IMR-90 (cell line): ENCODE data around the gene ZACN. TPM values are rescaled to one million over a fixed set of nuclear protein-coding genes. Genes with fewer than 3 reads are reported as not detected.

Experiments
- ATAC-seq: fragments of 200-7000 bp; cut with Tn5 transposase; 2 replicates; pipeline ENCODE4 v1.9.1; 2020; ENCODE audit warnings: low read depth, mild to moderate bottlenecking, moderate library complexity
- BruUV-seq: library from RNA; stranded (reverse); fragments of 400-500 nt; replicated peaks from 2 replicates; lab custom pipeline; 2021; lab: Mats Ljungman, UMichigan
- CTCF ChIA-PET: fragments of 300-600 bp; formaldehyde crosslinking; extraction: SDS; loops from one replicate; lab custom pipeline; 2021; ENCODE audit warnings: antibody characterized with exemption; lab: Yijun Ruan, JAX
- POLR2A ChIA-PET: fragments of 300-600 bp; sonication (Branson Sonifier 250); formaldehyde crosslinking; loops from one replicate; lab custom pipeline; 2022; ENCODE audit warnings: antibody characterized with exemption; ENCODE audit not compliant: unreplicated experiment; lab: Charles Lee
- DNase-seq: peaks from one replicate; pipeline ENCODE4 v3.0.0; 2013
- H2AFZ ChIP-seq: replicated peaks from 2 replicates; pipeline ENCODE3; 2013; ENCODE audit warnings: low read length, mild to moderate bottlenecking; ENCODE audit not compliant: poor library complexity
- H2AK5ac ChIP-seq: 2 replicates; pipeline ENCODE4 v1.6.1; 2013; ENCODE audit warnings: low read depth, low read length, inconsistent platforms
- H2AK9ac ChIP-seq: replicated peaks from 2 replicates; pipeline ENCODE3; 2013; ENCODE audit warnings: mild to moderate bottlenecking, low read depth, low read length, moderate library complexity; ENCODE audit not compliant: poor library complexity
- H2BK120ac ChIP-seq: 2 replicates; pipeline ENCODE4 v1.6.1; 2013; ENCODE audit warnings: low read depth, low read length, inconsistent platforms
- H2BK15ac ChIP-seq: 3 replicates; pipeline ENCODE4 v1.6.1; 2013; ENCODE audit warnings: low read depth, low read length, inconsistent platforms
- H2BK20ac ChIP-seq: 2 replicates; pipeline ENCODE4 v1.6.1; 2013; ENCODE audit warnings: low read depth, mild to moderate bottlenecking, inconsistent platforms, low read length, moderate library complexity
- H2BK5ac ChIP-seq: 2 replicates; pipeline ENCODE4 v1.6.1; 2013; ENCODE audit warnings: mild to moderate bottlenecking, low read depth, low read length, inconsistent platforms; ENCODE audit not compliant: poor library complexity, severe bottlenecking
- H3K14ac ChIP-seq: replicated peaks from 2 replicates; pipeline ENCODE4 v1.6.1; 2013; ENCODE audit warnings: low read depth, low read length, inconsistent platforms
- H3K18ac ChIP-seq: 2 replicates; pipeline ENCODE4 v1.6.1; 2013; ENCODE audit warnings: low read depth, low read length, control low read depth
- H3K23ac ChIP-seq: 2 replicates; pipeline ENCODE4 v1.6.1; 2013; ENCODE audit warnings: low read depth, low read length, inconsistent platforms
- H3K27ac ChIP-seq: 2 replicates; pipeline ENCODE4 v1.5.1; 2013; ENCODE audit warnings: mild to moderate bottlenecking, control low read depth, low read length; ENCODE audit not compliant: insufficient read depth
- H3K27me3 ChIP-seq: 2 replicates; pipeline ENCODE4 v1.6.1; 2013; ENCODE audit warnings: low read length; ENCODE audit not compliant: control insufficient read depth, insufficient read depth
- H3K36me3 ChIP-seq: 2 replicates; pipeline ENCODE4 v1.6.1; 2013; ENCODE audit warnings: low read length, mixed read lengths; ENCODE audit not compliant: control insufficient read depth, insufficient read depth
- H3K4ac ChIP-seq: 2 replicates; pipeline ENCODE4 v1.6.1; 2013; ENCODE audit warnings: low read depth, low read length, inconsistent platforms
- H3K4me1 ChIP-seq: 2 replicates; pipeline ENCODE4 v1.6.1; 2013; ENCODE audit warnings: low read length, mixed read lengths; ENCODE audit not compliant: control insufficient read depth, insufficient read depth
- H3K4me2 ChIP-seq: 2 replicates; pipeline ENCODE4 v1.6.1; 2013; ENCODE audit warnings: low read depth, mild to moderate bottlenecking, control low read depth, low read length, moderate library complexity
- H3K4me3 ChIP-seq: 2 replicates; pipeline ENCODE4 v1.5.1; 2013; ENCODE audit warnings: low read depth, mild to moderate bottlenecking, control low read depth, low read length, moderate library complexity; ENCODE audit not compliant: insufficient read depth
- H3K56ac ChIP-seq: 2 replicates; pipeline ENCODE4 v1.6.1; 2013; ENCODE audit warnings: low read length, inconsistent platforms; ENCODE audit not compliant: insufficient read depth; ENCODE audit errors: extremely low read depth
- H3K79me1 ChIP-seq, 2 experiments: 2 replicates each; pipeline ENCODE4 v1.6.1; 2013; ENCODE audit warnings: low read length in 2 of 2, inconsistent platforms in 1 of 2, low read depth in 1 of 2
- H3K9ac ChIP-seq: 2 replicates; pipeline ENCODE4 v1.6.1; 2013; ENCODE audit warnings: low read depth, low read length, control low read depth
- H3K9me1 ChIP-seq: 2 replicates; pipeline ENCODE4 v1.6.1; 2013; ENCODE audit warnings: low read length, inconsistent platforms; ENCODE audit not compliant: insufficient read depth
- H3K9me3 ChIP-seq: 2 replicates; pipeline ENCODE4 v1.6.1; 2013; ENCODE audit warnings: low read length; ENCODE audit not compliant: control insufficient read depth, insufficient read depth
- H4K20me1 ChIP-seq: 2 replicates; pipeline ENCODE4 v1.6.1; 2013; ENCODE audit warnings: low read length, inconsistent platforms; ENCODE audit not compliant: insufficient read depth
- H4K5ac ChIP-seq: 2 replicates; pipeline ENCODE4 v1.6.1; 2013; ENCODE audit warnings: mild to moderate bottlenecking, low read depth, low read length, control low read depth
- H4K8ac ChIP-seq, 2 experiments: 2 replicates each; pipeline ENCODE4 v1.6.1; 2013; ENCODE audit warnings: low read depth in 2 of 2, low read length in 2 of 2, control low read depth in 1 of 2, inconsistent platforms in 1 of 2
- H4K91ac ChIP-seq: 2 replicates; pipeline ENCODE4 v1.6.1; 2013; ENCODE audit warnings: low read depth, low read length, inconsistent platforms; ENCODE audit not compliant: insufficient read depth
- CEBPB ChIP-seq: IDR thresholded peaks from 2 replicates; pipeline ENCODE4 v1.6.1; 2012; ENCODE audit warnings: low read depth, low read length, improper control_type of control experiment
- CHD1 ChIP-seq: IDR thresholded peaks from 2 replicates; pipeline ENCODE4 v1.6.1; 2012; ENCODE audit warnings: low read depth, low read length, improper control_type of control experiment
- FOS ChIP-seq: fragments of 150-350 bp; IDR thresholded peaks from 2 replicates; pipeline ENCODE4 v1.6.1; 2016; ENCODE audit warnings: low read depth, low read length
- MAFK ChIP-seq: IDR thresholded peaks from 2 replicates; pipeline ENCODE4 v1.6.1; 2012; ENCODE audit warnings: low read depth, low read length, improper control_type of control experiment
- MAZ ChIP-seq: IDR thresholded peaks from 2 replicates; pipeline ENCODE4 v1.6.1; 2012; ENCODE audit warnings: low read depth, mild to moderate bottlenecking, low read length, improper control_type of control experiment, moderate library complexity, borderline replicate concordance
- MXI1 ChIP-seq: IDR thresholded peaks from 2 replicates; pipeline ENCODE4 v1.6.1; 2012; ENCODE audit warnings: low read depth, mild to moderate bottlenecking, low read length, moderate library complexity, borderline replicate concordance
- NFE2L2 ChIP-seq: fragments of 150-350 bp; IDR thresholded peaks from 2 replicates; pipeline ENCODE4 v1.6.1; 2016; ENCODE audit warnings: low read depth, mild to moderate bottlenecking, low read length
- RAD21 ChIP-seq: IDR thresholded peaks from 2 replicates; pipeline ENCODE4 v1.6.1; 2012; ENCODE audit warnings: low read length, improper control_type of control experiment
- RCOR1 ChIP-seq: IDR thresholded peaks from 2 replicates; pipeline ENCODE4 v1.6.1; 2012; ENCODE audit warnings: mild to moderate bottlenecking, low read length, improper control_type of control experiment; ENCODE audit not compliant: insufficient replicate concordance
- RFX5 ChIP-seq: IDR thresholded peaks from 2 replicates; pipeline ENCODE4 v1.8.0; 2012; ENCODE audit warnings: low read depth, mild to moderate bottlenecking, low read length, moderate library complexity
- SMC3 ChIP-seq: fragments of 150-350 bp; IDR thresholded peaks from 2 replicates; pipeline ENCODE4 v1.6.1; 2016; ENCODE audit warnings: low read depth, mild to moderate bottlenecking, antibody characterized with exemption, low read length, moderate library complexity
- WGBS, 2 experiments: methylation state at CpG; one replicate each; pipeline versions ENCODE4 v1.1.5 to v1.1.7; 2013; ENCODE audit warnings: missing lambda C conversion rate in 2 of 2; ENCODE audit not compliant: insufficient read length in 1 of 2; ENCODE audit errors: extremely low coverage in 2 of 2; 5-methylcytosine and 5-hydroxymethylcytosine counted together
- dilution Hi-C: fragments of 300-500 bp; cut with HindIII; formaldehyde crosslinking; loops from one replicate; pipeline ENCODE4 v1.14.3; 2018; ENCODE audit warnings: low sequenced_read_pairs; ENCODE audit not compliant: unreplicated experiment
- in situ Hi-C: fragments of 300-500 bp; cut with MboI; formaldehyde crosslinking; loops from 3 replicates; pipeline ENCODE4 v1.14.3; 2019; ENCODE audit warnings: low sequenced_read_pairs, inconsistent platforms, mixed read lengths
- intact Hi-C: fragments of 100-400 bp; cut with micrococcal nuclease; formaldehyde crosslinking; loops from 2 replicates; pipeline ENCODE4 v1.10.0; 2022
- polyA plus RNA-seq, 3 experiments: library from polyadenylated mRNA; depleted of rRNA; stranded (reverse); fragments of >200 nt; gene quantifications; 2 replicates each; pipeline ENCODE4 v1.2.3, GENCODE V29; 2012; ENCODE audit warnings: low replicate concordance in 1 of 3
- total RNA-seq: library from RNA; depleted of rRNA; stranded (reverse); fragments of >200 nt; gene quantifications from 2 replicates; pipeline ENCODE4 v1.2.3, GENCODE V29; 2012
- TF ChIP-seq, protein P1 (sequence below): fragments of 150-350 bp; IDR thresholded peaks from 2 replicates; pipeline ENCODE4 v1.6.1; 2016; ENCODE audit warnings: low read depth, mild to moderate bottlenecking, low read length, moderate library complexity, borderline replicate concordance
- TF ChIP-seq, protein P2 (sequence below): conservative IDR thresholded peaks from 2 replicates; pipeline ENCODE4 v1.5.1; 2012; ENCODE audit warnings: mild to moderate bottlenecking, low read depth, low read length, improper control_type of control experiment
- TF ChIP-seq, protein P3 (sequence below): fragments of 150-350 bp; IDR thresholded peaks from 2 replicates; pipeline ENCODE4 v1.6.1; 2017; ENCODE audit warnings: mild to moderate bottlenecking, antibody characterized with exemption, low read length, low read depth

The ZACN gene
- total and polyA plus RNA-seq, 2 of the 4 experiments (the other 2 are of a cell fraction) = not detected

DNA sequence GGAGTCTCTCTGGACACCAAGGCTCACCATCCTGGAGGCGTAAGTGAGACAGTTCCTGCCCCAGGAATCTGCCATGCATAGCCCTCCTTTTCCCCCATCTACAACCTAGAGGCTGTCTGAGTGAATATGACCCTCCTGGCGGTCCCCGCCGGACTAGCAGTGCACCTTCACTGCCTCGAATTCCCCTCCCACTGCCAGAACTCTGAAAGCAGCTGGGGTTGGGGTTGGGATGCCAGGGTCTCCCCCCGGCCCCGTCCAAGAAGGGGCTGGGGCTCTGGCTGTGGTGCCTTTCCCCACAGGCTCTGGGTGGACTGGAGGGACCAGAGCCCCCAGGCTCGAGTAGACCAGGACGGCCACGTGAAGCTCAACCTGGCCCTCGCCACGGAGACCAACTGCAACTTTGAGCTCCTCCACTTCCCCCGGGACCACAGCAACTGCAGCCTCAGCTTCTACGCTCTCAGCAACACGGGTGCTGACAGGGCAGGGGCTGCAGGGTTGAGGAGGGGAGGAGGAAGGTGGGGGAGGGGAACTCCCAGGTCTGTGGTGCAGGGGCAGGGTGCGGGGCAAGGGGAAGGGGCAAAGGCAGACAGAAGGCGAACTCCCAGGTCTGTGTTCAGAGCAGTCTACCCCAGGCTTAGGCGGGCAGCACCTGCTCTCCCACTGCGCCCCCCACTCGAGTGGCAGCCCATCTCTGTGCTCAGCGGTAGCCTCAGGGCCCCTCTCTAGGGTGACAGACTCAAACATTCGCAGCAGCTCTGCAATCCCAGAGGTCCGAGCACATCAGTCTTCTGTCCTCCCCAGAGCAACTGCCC is 1.2 kb downstream of the ZACN start:
- Histone ChIP-seq H4K20me1 (peaks cover 14% of the 10 kb centered on the region), H2BK120ac (no peak overlapping the region), H3K27me3 (peaks cover 51% of the 10 kb centered on the region), H3K36me3 (peaks cover 27% of the 10 kb centered on the region), H3K9ac (no peak overlapping the region), H2AFZ (no peak overlapping the region), H3K9me3 (no peaks in the 10 kb centered on the region), H3K9me1 (peaks cover 8% of the 10 kb centered on the region; the same call in 1 of the 2 replicates), H3K56ac (no peak overlapping the region), H3K18ac (no peak overlapping the region), H3K4me2 (no peak overlapping the region), H4K8ac (no peak overlapping the region), H3K4me3 (no peak overlapping the region), H3K79me1 (no peaks in the 10 kb centered on the region), H3K14ac (no peak overlapping the region), H3K27ac (no peak overlapping the region), H2BK20ac (no peak overlapping the region), H4K5ac (no peak overlapping the region), H2BK15ac (no peak overlapping the region), H2BK5ac (no peak overlapping the region), H2AK5ac (no peak overlapping the region), H3K4ac (no peak overlapping the region), H3K4me1 (no peaks in the 10 kb centered on the region), H3K23ac (no peak overlapping the region), H2AK9ac (no peak overlapping the region), H4K91ac (no peak overlapping the region)
- ChIA-PET CTCF (no interaction called here), POLR2A (interaction anchor here (0.6 kb wide), 1 partner anchor 8 kb away, joined by 3 read pairs; the partner anchor contains the start of gene SRP68)
- DNase-seq = no peak
- intact Hi-C loops = loop anchor here (10.0 kb wide), 1 partner anchor 175 kb away; the partner anchor contains the start of gene MRPL38
- in situ Hi-C loops = no loop called here
- BruUV-seq = no TSS peak
- ATAC-seq = peak; percentile 7; the same call in 1 of the 2 replicates
- WGBS, 2 experiments = 2% methylated on average over 7 of the region's 23 CpGs; no CpG with 5 or more reads in 1 of the 2 experiments
- dilution Hi-C loops = no loop called here
- TF ChIP-seq RFX5 (no peak), MXI1 (no peak), NFE2L2 (no peak), CEBPB (no peak), MAZ (no peak), FOS (no peak), MAFK (no peak), CHD1 (no peak), RAD21 (no peak), RCOR1 (no peak), SMC3 (no peak)
- TF ChIP-seq, protein P1, sequence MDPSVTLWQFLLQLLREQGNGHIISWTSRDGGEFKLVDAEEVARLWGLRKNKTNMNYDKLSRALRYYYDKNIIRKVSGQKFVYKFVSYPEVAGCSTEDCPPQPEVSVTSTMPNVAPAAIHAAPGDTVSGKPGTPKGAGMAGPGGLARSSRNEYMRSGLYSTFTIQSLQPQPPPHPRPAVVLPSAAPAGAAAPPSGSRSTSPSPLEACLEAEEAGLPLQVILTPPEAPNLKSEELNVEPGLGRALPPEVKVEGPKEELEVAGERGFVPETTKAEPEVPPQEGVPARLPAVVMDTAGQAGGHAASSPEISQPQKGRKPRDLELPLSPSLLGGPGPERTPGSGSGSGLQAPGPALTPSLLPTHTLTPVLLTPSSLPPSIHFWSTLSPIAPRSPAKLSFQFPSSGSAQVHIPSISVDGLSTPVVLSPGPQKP = no peak
- TF ChIP-seq, protein P2, sequence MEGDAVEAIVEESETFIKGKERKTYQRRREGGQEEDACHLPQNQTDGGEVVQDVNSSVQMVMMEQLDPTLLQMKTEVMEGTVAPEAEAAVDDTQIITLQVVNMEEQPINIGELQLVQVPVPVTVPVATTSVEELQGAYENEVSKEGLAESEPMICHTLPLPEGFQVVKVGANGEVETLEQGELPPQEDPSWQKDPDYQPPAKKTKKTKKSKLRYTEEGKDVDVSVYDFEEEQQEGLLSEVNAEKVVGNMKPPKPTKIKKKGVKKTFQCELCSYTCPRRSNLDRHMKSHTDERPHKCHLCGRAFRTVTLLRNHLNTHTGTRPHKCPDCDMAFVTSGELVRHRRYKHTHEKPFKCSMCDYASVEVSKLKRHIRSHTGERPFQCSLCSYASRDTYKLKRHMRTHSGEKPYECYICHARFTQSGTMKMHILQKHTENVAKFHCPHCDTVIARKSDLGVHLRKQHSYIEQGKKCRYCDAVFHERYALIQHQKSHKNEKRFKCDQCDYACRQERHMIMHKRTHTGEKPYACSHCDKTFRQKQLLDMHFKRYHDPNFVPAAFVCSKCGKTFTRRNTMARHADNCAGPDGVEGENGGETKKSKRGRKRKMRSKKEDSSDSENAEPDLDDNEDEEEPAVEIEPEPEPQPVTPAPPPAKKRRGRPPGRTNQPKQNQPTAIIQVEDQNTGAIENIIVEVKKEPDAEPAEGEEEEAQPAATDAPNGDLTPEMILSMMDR = no peak
- TF ChIP-seq, protein P3, sequence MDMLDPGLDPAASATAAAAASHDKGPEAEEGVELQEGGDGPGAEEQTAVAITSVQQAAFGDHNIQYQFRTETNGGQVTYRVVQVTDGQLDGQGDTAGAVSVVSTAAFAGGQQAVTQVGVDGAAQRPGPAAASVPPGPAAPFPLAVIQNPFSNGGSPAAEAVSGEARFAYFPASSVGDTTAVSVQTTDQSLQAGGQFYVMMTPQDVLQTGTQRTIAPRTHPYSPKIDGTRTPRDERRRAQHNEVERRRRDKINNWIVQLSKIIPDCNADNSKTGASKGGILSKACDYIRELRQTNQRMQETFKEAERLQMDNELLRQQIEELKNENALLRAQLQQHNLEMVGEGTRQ = no peak
